NCI-H146 treated with DMSO at 0.1 percent for 48 hours (cell line): ENCODE results near the gene B3GNT5.

ENCODE experiments used
- DNase-seq: peaks from one replicate; lab custom pipeline; 2025; ENCODE audit not compliant: unreplicated experiment; lab: John Stamatoyannopoulos, UW

B3GNT5 gene

GRCh38 chr3:183317886-183318865 is 65.1 kb downstream of the B3GNT5 start:
- DNase-seq = no peak

GRCh38 chr3:183318877-183319276 is 65.8 kb downstream of the B3GNT5 start:
- no peak for DNase-seq

GRCh38 chr3:183319371-183319770 is 66.3 kb downstream of the B3GNT5 start:
- no peak for DNase-seq
